ENCODE data around the gene CHST9. TPM values are rescaled to one million over a fixed set of nuclear protein-coding genes. Genes with fewer than 3 reads are reported as not detected.

CHST9 gene
- total and polyA plus RNA-seq, 2 of the 4 experiments (the other 2 are of a cell fraction), result not detected

DNA sequence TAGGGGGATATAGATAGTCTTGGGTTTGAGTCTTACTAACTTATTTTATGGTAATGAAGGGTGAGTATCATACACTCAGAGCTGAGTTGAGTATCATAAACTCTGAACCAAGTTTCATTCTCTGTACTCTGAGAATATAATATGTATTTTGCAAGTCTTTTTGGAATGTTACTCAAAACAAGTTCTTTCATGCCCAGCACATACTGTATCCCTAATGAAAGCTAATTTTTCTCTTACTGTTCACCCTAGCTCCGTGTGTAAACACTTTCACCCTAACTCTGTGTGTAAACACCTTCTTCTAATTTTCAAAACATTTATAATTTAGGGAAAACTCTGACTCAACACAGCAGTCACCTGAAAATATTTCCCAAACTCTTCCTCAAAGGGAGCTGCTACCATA, 29.7 kb upstream of the CHST9 start:
- Histone ChIP-seq H3K27me3 (ENCODE audit: control insufficient read depth, insufficient read depth, low read length) (no peaks in the 10 kb centered on the region), H3K27ac (ENCODE audit: insufficient read depth, low read length) (no peak overlapping the region), H4K20me1 (ENCODE audit: insufficient read depth, low read length) (no peaks in the 10 kb centered on the region), H3K4me1 (ENCODE audit: control insufficient read depth, insufficient read depth, low read length) (no peaks in the 10 kb centered on the region), H3K23ac (ENCODE audit: low read depth, low read length) (no peak overlapping the region), H2BK20ac (ENCODE audit: low read depth, low read length) (no peak overlapping the region), H3K18ac (ENCODE audit: low read depth, low read length) (no peak overlapping the region), H3K4ac (ENCODE audit: low read depth, low read length) (no peak overlapping the region), H3K9me3 (ENCODE audit: control insufficient read depth, insufficient read depth, low read length) (peaks cover 8% of the 10 kb centered on the region), H3K36me3 (ENCODE audit: control insufficient read depth, insufficient read depth, low read length) (no peaks in the 10 kb centered on the region), H3K4me2 (ENCODE audit: low read depth, low read length) (no peak overlapping the region), H2BK120ac (ENCODE audit: low read depth, low read length) (no peak overlapping the region), H3K14ac (replicated peaks; ENCODE audit: low read depth, low read length) (no peak overlapping the region), H2AFZ (replicated peaks; ENCODE audit: low read length, poor library complexity) (no peak overlapping the region), H2BK5ac (ENCODE audit: low read depth, low read length, poor library complexity, severe bottlenecking) (no peak overlapping the region), H3K9me1 (ENCODE audit: insufficient read depth, low read length) (no peaks in the 10 kb centered on the region), H2BK15ac (ENCODE audit: low read depth, low read length) (no peak overlapping the region), H3K56ac (ENCODE audit: extremely low read depth, insufficient read depth, low read length) (no peak overlapping the region), H3K4me3 (ENCODE audit: insufficient read depth, low read depth, low read length) (no peak overlapping the region), H4K8ac (ENCODE audit: low read depth in 2 of 2, low read length in 2 of 2) (no peak overlapping the region), H3K9ac (ENCODE audit: low read depth, low read length) (no peak overlapping the region), H3K79me1 (ENCODE audit: low read depth in 1 of 2, low read length in 2 of 2) (no peaks in the 10 kb centered on the region), H2AK5ac (ENCODE audit: low read depth, low read length) (no peak overlapping the region), H4K91ac (ENCODE audit: insufficient read depth, low read depth, low read length) (no peak overlapping the region), H4K5ac (ENCODE audit: low read depth, low read length) (no peak overlapping the region), H2AK9ac (replicated peaks; ENCODE audit: low read depth, low read length, poor library complexity) (no peak overlapping the region)
- ATAC-seq (ENCODE audit: low read depth), result no peak
- no CpG with 5 or more reads among the region's 1 CpG for WGBS, 2 experiments (ENCODE audit: extremely low coverage in 2 of 2, insufficient read length in 1 of 2)
- in situ Hi-C loops (cut with MboI; ENCODE audit: low sequenced_read_pairs) (no loop called here), dilution Hi-C loops (cut with HindIII; ENCODE audit: low sequenced_read_pairs, unreplicated experiment) (no loop called here), intact Hi-C loops (cut with micrococcal nuclease) (no loop called here)
- DNase-seq, result no peak
- no peak for TF ChIP-seq MAZ (IDR thresholded peaks at IDR 0.05; ENCODE audit: borderline replicate concordance, low read depth, low read length)
- no peak for TF ChIP-seq SMC3 (IDR thresholded peaks at IDR 0.05; ENCODE audit: low read depth, low read length)
- no peak for TF ChIP-seq NFE2L2 (IDR thresholded peaks at IDR 0.05; ENCODE audit: low read depth, low read length)
- TF ChIP-seq, protein P1, sequence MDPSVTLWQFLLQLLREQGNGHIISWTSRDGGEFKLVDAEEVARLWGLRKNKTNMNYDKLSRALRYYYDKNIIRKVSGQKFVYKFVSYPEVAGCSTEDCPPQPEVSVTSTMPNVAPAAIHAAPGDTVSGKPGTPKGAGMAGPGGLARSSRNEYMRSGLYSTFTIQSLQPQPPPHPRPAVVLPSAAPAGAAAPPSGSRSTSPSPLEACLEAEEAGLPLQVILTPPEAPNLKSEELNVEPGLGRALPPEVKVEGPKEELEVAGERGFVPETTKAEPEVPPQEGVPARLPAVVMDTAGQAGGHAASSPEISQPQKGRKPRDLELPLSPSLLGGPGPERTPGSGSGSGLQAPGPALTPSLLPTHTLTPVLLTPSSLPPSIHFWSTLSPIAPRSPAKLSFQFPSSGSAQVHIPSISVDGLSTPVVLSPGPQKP (IDR thresholded peaks at IDR 0.05; ENCODE audit: borderline replicate concordance, low read depth, low read length), result no peak
- TF ChIP-seq BHLHE40 (IDR thresholded peaks at IDR 0.05; ENCODE audit: low read depth, low read length), result no peak
- TF ChIP-seq MAFK (IDR thresholded peaks at IDR 0.05; ENCODE audit: low read depth, low read length), result no peak
- TF ChIP-seq, protein P2, sequence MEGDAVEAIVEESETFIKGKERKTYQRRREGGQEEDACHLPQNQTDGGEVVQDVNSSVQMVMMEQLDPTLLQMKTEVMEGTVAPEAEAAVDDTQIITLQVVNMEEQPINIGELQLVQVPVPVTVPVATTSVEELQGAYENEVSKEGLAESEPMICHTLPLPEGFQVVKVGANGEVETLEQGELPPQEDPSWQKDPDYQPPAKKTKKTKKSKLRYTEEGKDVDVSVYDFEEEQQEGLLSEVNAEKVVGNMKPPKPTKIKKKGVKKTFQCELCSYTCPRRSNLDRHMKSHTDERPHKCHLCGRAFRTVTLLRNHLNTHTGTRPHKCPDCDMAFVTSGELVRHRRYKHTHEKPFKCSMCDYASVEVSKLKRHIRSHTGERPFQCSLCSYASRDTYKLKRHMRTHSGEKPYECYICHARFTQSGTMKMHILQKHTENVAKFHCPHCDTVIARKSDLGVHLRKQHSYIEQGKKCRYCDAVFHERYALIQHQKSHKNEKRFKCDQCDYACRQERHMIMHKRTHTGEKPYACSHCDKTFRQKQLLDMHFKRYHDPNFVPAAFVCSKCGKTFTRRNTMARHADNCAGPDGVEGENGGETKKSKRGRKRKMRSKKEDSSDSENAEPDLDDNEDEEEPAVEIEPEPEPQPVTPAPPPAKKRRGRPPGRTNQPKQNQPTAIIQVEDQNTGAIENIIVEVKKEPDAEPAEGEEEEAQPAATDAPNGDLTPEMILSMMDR (conservative IDR thresholded peaks at IDR 0.05; ENCODE audit: low read depth, low read length), result no peak
- no peak for TF ChIP-seq MXI1 (IDR thresholded peaks at IDR 0.05; ENCODE audit: borderline replicate concordance, low read depth, low read length)
- TF ChIP-seq, protein P3, sequence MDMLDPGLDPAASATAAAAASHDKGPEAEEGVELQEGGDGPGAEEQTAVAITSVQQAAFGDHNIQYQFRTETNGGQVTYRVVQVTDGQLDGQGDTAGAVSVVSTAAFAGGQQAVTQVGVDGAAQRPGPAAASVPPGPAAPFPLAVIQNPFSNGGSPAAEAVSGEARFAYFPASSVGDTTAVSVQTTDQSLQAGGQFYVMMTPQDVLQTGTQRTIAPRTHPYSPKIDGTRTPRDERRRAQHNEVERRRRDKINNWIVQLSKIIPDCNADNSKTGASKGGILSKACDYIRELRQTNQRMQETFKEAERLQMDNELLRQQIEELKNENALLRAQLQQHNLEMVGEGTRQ (IDR thresholded peaks at IDR 0.05; ENCODE audit: low read depth, low read length), result no peak
- TF ChIP-seq RAD21 (IDR thresholded peaks at IDR 0.05; ENCODE audit: low read length), result no peak
- TF ChIP-seq FOS (IDR thresholded peaks at IDR 0.05; ENCODE audit: low read depth, low read length), result no peak
- no peak for TF ChIP-seq RCOR1 (IDR thresholded peaks at IDR 0.05; ENCODE audit: insufficient replicate concordance, low read length)
- TF ChIP-seq CHD1 (IDR thresholded peaks at IDR 0.05; ENCODE audit: low read depth, low read length), result no peak
- no peak for TF ChIP-seq CEBPB (IDR thresholded peaks at IDR 0.05; ENCODE audit: low read depth, low read length)
- no peak for TF ChIP-seq POLR2A (IDR thresholded peaks at IDR 0.05; ENCODE audit: low read depth, low read length)
- CTCF ChIA-PET, result no interaction called here
- BruUV-seq (replicated peaks), result no TSS peak
- POLR2A ChIA-PET (ENCODE audit: unreplicated experiment), result no interaction called here

Measured in IMR-90 (cell line).